Ovary (tissue), 3 donors: ENCODE measurements around the gene PUS3.

Source experiments
- CTCF ChIP-seq, 3 donors: fragments of 450-650 bp in 2 of 3; fragments of 200-600 bp in 1 of 3; IDR thresholded peaks; one replicate each; pipeline versions ENCODE4 v1.5.1 to v1.8.0; 2016 to 2022; ENCODE audit warnings: antibody characterized with exemption in 3 of 3, mild to moderate bottlenecking in 1 of 3
- EP300 ChIP-seq: sonication (generic); formaldehyde crosslinking; IDR thresholded peaks from one replicate; pipeline ENCODE4 v1.6.1; 2017; ENCODE audit warnings: antibody characterized with exemption
- POLR2A ChIP-seq: fragments of 450-650 bp; IDR thresholded peaks from one replicate; pipeline ENCODE4 v1.6.1; 2017; ENCODE audit warnings: antibody characterized with exemption, mild to moderate bottlenecking, moderate library complexity
- donor health status: DM: no; HTN: no; CAD: no.

- TF ChIP-seq CTCF (IDR thresholded peaks at IDR 0.05) (peak; percentile 41 to 62 (median 60)), POLR2A (no peak), EP300 (no peak)
Measured at GRCh38 chr11:125874556-125875124, 28.4 kb downstream of the PUS3 start.
